Fibroblast of gingiva (primary cell): ENCODE results near the gene CXCR5.

Experiments used
- DNase-seq: peaks from one replicate; pipeline ENCODE4 v3.0.0-alpha.2; 2011; ENCODE audit warnings: low read depth

CXCR5 gene

GRCh38 chr11:118899296-118899688, 15.6 kb downstream of the CXCR5 start:
- DNase-seq: no peak

- no peak for DNase-seq
Measured at GRCh38 chr11:118899706-118900360, 16.1 kb downstream of the CXCR5 start.

GRCh38 chr11:118900535-118901384, 17.1 kb downstream of the CXCR5 start:
- DNase-seq: no peak

GRCh38 chr11:118901494-118902335, 18.0 kb downstream of the CXCR5 start:
- DNase-seq: peak; percentile 47

GRCh38 chr11:118902336-118903203, 18.9 kb downstream of the CXCR5 start:
- DNase-seq: no peak

GRCh38 chr11:118903204-118904015, 19.7 kb downstream of the CXCR5 start:
- no peak for DNase-seq

- DNase-seq: peak; percentile 57
Measured at GRCh38 chr11:118907051-118908042, 23.7 kb downstream of the CXCR5 start.

- DNase-seq: no peak
Measured at GRCh38 chr11:118908264-118908663, 24.6 kb downstream of the CXCR5 start.

- peak; percentile 94 for DNase-seq
Measured at GRCh38 chr11:118908901-118909618, 25.4 kb downstream of the CXCR5 start.

- no peak for DNase-seq
Measured at GRCh38 chr11:118909619-118910308, 26.1 kb downstream of the CXCR5 start.

GRCh38 chr11:118910309-118911112, 26.8 kb downstream of the CXCR5 start:
- DNase-seq: peak; percentile 94

GRCh38 chr11:118911113-118911879, 27.6 kb downstream of the CXCR5 start:
- no peak for DNase-seq

GRCh38 chr11:118911880-118912741, 28.4 kb downstream of the CXCR5 start:
- DNase-seq: peak; percentile 82

- DNase-seq: no peak
Measured at GRCh38 chr11:118912742-118913410, 29.2 kb downstream of the CXCR5 start.
